ENCODE data around the gene NR2F1-AS1. TPM values are rescaled to one million over a fixed set of nuclear protein-coding genes. Genes with fewer than 3 reads are reported as not detected.

NR2F1-AS1 gene
- total and polyA plus RNA-seq, 4 donors: 2.0 to 4.0 (median 2.1) TPM

GRCh38 chr5:93612855-93613243 is 31.8 kb upstream of the NR2F1-AS1 start:
- DNase-seq (ENCODE audit: low spot score): no peak
- H3K9me3 ChIP-seq (ENCODE audit: control insufficient read depth in 4 of 4, low read length in 3 of 4): no peaks in the 10 kb centered on the region
- TF ChIP-seq, protein P1, sequence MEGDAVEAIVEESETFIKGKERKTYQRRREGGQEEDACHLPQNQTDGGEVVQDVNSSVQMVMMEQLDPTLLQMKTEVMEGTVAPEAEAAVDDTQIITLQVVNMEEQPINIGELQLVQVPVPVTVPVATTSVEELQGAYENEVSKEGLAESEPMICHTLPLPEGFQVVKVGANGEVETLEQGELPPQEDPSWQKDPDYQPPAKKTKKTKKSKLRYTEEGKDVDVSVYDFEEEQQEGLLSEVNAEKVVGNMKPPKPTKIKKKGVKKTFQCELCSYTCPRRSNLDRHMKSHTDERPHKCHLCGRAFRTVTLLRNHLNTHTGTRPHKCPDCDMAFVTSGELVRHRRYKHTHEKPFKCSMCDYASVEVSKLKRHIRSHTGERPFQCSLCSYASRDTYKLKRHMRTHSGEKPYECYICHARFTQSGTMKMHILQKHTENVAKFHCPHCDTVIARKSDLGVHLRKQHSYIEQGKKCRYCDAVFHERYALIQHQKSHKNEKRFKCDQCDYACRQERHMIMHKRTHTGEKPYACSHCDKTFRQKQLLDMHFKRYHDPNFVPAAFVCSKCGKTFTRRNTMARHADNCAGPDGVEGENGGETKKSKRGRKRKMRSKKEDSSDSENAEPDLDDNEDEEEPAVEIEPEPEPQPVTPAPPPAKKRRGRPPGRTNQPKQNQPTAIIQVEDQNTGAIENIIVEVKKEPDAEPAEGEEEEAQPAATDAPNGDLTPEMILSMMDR (IDR thresholded peaks at IDR 0.05; ENCODE audit: low read depth, low read length, missing input control): no peak
- H3K27me3 ChIP-seq (ENCODE audit: control insufficient read depth in 4 of 4, insufficient read depth in 4 of 4, low read length in 3 of 4): peaks cover 0 to 28% (median 14%) of the 10 kb centered on the region in 4 donors
- no peaks in the 10 kb centered on the region for H3K36me3 ChIP-seq (ENCODE audit: control insufficient read depth in 4 of 4, insufficient read depth in 3 of 4, low read depth in 1 of 4, low read length in 3 of 4)
- H3K4me1 ChIP-seq (ENCODE audit: control insufficient read depth in 4 of 4, insufficient read depth in 4 of 4, low read length in 3 of 4): peaks cover 2 to 15% (median 11%) of the 10 kb centered on the region in 4 donors
- H3K9ac ChIP-seq (ENCODE audit: low read depth in 1 of 2, low read length in 2 of 2): no peak overlapping the region
- H3K27ac ChIP-seq (ENCODE audit: low read depth in 1 of 2, low read length in 2 of 2): no peak overlapping the region
- H3K4me3 ChIP-seq (ENCODE audit: low read depth in 1 of 3, low read length in 3 of 3): no peak overlapping the region

- peak; percentile 67 for DNase-seq (ENCODE audit: low spot score)
- H3K9ac ChIP-seq (ENCODE audit: low read depth in 1 of 2, low read length in 2 of 2): no peak overlapping the region
- H3K36me3 ChIP-seq (ENCODE audit: control insufficient read depth in 4 of 4, insufficient read depth in 3 of 4, low read depth in 1 of 4, low read length in 3 of 4): no peaks in the 10 kb centered on the region
- no peak overlapping the region for H3K27ac ChIP-seq (ENCODE audit: low read depth in 1 of 2, low read length in 2 of 2)
- H3K4me1 ChIP-seq (ENCODE audit: control insufficient read depth in 4 of 4, insufficient read depth in 4 of 4, low read length in 3 of 4): peaks cover 2 to 20% (median 13%) of the 10 kb centered on the region in 4 donors
- TF ChIP-seq REST (IDR thresholded peaks at IDR 0.05): peak; percentile 97
- TF ChIP-seq RXRA (IDR thresholded peaks at IDR 0.05): no peak
- H3K9me3 ChIP-seq (ENCODE audit: control insufficient read depth in 4 of 4, low read length in 3 of 4): no peaks in the 10 kb centered on the region
- WGBS: 7% methylated on average over 42 of the region's 43 CpGs
- H3K27me3 ChIP-seq (ENCODE audit: control insufficient read depth in 4 of 4, insufficient read depth in 4 of 4, low read length in 3 of 4): peaks cover 0 to 32% (median 15%) of the 10 kb centered on the region in 4 donors
- H3K4me3 ChIP-seq (ENCODE audit: low read depth in 1 of 3, low read length in 3 of 3): no peak overlapping the region
Measured at GRCh38 chr5:93611976-93612854, 31.2 kb upstream of the NR2F1-AS1 start.

- WGBS: 10% methylated on average over 9 of the region's 9 CpGs
- no peak for DNase-seq (ENCODE audit: low spot score)
- Histone ChIP-seq H3K9me3 (ENCODE audit: control insufficient read depth in 4 of 4, low read length in 3 of 4) (no peaks in the 10 kb centered on the region), H3K4me3 (ENCODE audit: low read depth in 1 of 3, low read length in 3 of 3) (no peak overlapping the region), H3K27ac (ENCODE audit: low read depth in 1 of 2, low read length in 2 of 2) (no peak overlapping the region), H3K9ac (ENCODE audit: low read depth in 1 of 2, low read length in 2 of 2) (no peak overlapping the region), H3K36me3 (ENCODE audit: control insufficient read depth in 4 of 4, insufficient read depth in 3 of 4, low read depth in 1 of 4, low read length in 3 of 4) (no peaks in the 10 kb centered on the region), H3K27me3 (ENCODE audit: control insufficient read depth in 4 of 4, insufficient read depth in 4 of 4, low read length in 3 of 4) (peaks cover 0 to 34% (median 17%) of the 10 kb centered on the region in 4 donors), H3K4me1 (ENCODE audit: control insufficient read depth in 4 of 4, insufficient read depth in 4 of 4, low read length in 3 of 4) (peaks cover 2 to 20% (median 13%) of the 10 kb centered on the region in 4 donors)
- TF ChIP-seq JUND (IDR thresholded peaks at IDR 0.05) (no peak), NR2F2 (IDR thresholded peaks at IDR 0.05) (no peak), GABPA (IDR thresholded peaks at IDR 0.05 in 1 of 2, conservative IDR thresholded peaks at IDR 0.05 in 1 of 2) (no peak), FOXA1 (IDR thresholded peaks at IDR 0.05) (no peak), RAD21 (IDR thresholded peaks at IDR 0.05) (no peak), HNF4G (IDR thresholded peaks at IDR 0.05) (no peak), YY1 (IDR thresholded peaks at IDR 0.05) (no peak), FOXA2 (IDR thresholded peaks at IDR 0.05) (no peak), MAX (IDR thresholded peaks at IDR 0.05) (no peak), REST (IDR thresholded peaks at IDR 0.05) (no peak), EGR1 (IDR thresholded peaks at IDR 0.05; ENCODE audit: low read depth in 2 of 2) (no peak), HNF4A (conservative IDR thresholded peaks at IDR 0.05) (no peak), TAF1 (conservative IDR thresholded peaks at IDR 0.05) (no peak), RXRA (IDR thresholded peaks at IDR 0.05) (no peak)
- TF ChIP-seq, protein P2, sequence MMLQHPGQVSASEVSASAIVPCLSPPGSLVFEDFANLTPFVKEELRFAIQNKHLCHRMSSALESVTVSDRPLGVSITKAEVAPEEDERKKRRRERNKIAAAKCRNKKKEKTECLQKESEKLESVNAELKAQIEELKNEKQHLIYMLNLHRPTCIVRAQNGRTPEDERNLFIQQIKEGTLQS (IDR thresholded peaks at IDR 0.05): no peak
Measured at GRCh38 chr5:93611273-93611975, 30.4 kb upstream of the NR2F1-AS1 start.
